K562 (cell line): ENCODE measurements around the gene BAZ2A. TPM values are rescaled to one million over a fixed set of nuclear protein-coding genes. Genes with fewer than 3 reads are reported as not detected.
A peak's percentile ranks its signal among the peaks of the same experiment; 100 is the strongest.

ENCODE experiments used
- CAMTA2 ChIP-seq: fragments of 250-450 bp; sonication (Bioruptor Pico); conservative IDR thresholded peaks from 2 replicates; pipeline ENCODE4 v1.5.1; 2022
- CEBPG ChIP-seq, 3 experiments: fragments of 200-800 bp in 1 of 3; sonication (Bioruptor generic) in 1 of 3; sonication (generic) in 1 of 3; formaldehyde crosslinking in 1 of 3; IDR thresholded peaks in 2 of 3; conservative IDR thresholded peaks in 1 of 3; 2 replicates each; pipeline versions ENCODE4 v1.6.1 to v1.8.0; 2016 to 2022; ENCODE audit warnings: missing compliant biosample characterization in 2 of 3, missing genetic modification characterization in 2 of 3, mild to moderate bottlenecking in 1 of 3, missing genetic modification reagents in 1 of 3
- CHCHD3 ChIP-seq: fragments of 250-450 bp; sonication (Bioruptor Pico); IDR thresholded peaks from 2 replicates; pipeline ENCODE4 v2.1.2; 2022; ENCODE audit warnings: mild to moderate bottlenecking
- DPF2 ChIP-seq: fragments of 450-650 bp; IDR thresholded peaks from 2 replicates; pipeline ENCODE4 v1.6.1; 2016
- ETV1 ChIP-seq: fragments of 450-650 bp; conservative IDR thresholded peaks from 2 replicates; pipeline ENCODE4 v1.6.1; 2016; ENCODE audit warnings: missing genetic modification characterization, control low read depth, low read depth, missing compliant biosample characterization
- EZH2 ChIP-seq: IDR thresholded peaks from 2 replicates; pipeline ENCODE4 v1.6.1; 2012; ENCODE audit warnings: low read depth, mild to moderate bottlenecking, inconsistent platforms, low read length, borderline replicate concordance
- HDAC3 ChIP-seq: fragments of 450-650 bp; IDR thresholded peaks from 2 replicates; pipeline ENCODE4 v1.6.1; 2018; ENCODE audit warnings: borderline replicate concordance, mild to moderate bottlenecking, moderate library complexity; ENCODE audit not compliant: partially characterized antibody
- HIVEP1 ChIP-seq: fragments of 250-450 bp; sonication (Bioruptor Pico); IDR thresholded peaks from 2 replicates; pipeline ENCODE4 v1.4.0; 2020; ENCODE audit warnings: mild to moderate bottlenecking
- HNRNPUL1 ChIP-seq: fragments of 200-400 bp; formaldehyde crosslinking; IDR thresholded peaks from 2 replicates; pipeline ENCODE4 v1.6.1; 2017; ENCODE audit warnings: low read length
- KAT7 ChIP-seq: sonication (generic); formaldehyde crosslinking; IDR thresholded peaks from 2 replicates; pipeline ENCODE4 v1.8.0; 2022; ENCODE audit warnings: missing genetic modification reagents, mild to moderate bottlenecking, borderline replicate concordance
- RCOR1 ChIP-seq, 2 experiments: IDR thresholded peaks; 2 replicates each; pipeline ENCODE4 v1.6.1; 2012; ENCODE audit warnings: low read depth in 2 of 2, low read length in 2 of 2, borderline replicate concordance in 1 of 2, improper control_type of control experiment in 1 of 2
- RHOXF2B ChIP-seq: fragments of 250-450 bp; sonication (Bioruptor Pico); conservative IDR thresholded peaks from 2 replicates; pipeline ENCODE4 v1.5.1; 2021
- SAFB2 ChIP-seq: fragments of 200-400 bp; formaldehyde crosslinking; IDR thresholded peaks from 2 replicates; pipeline ENCODE4 v1.6.1; 2018; ENCODE audit warnings: borderline replicate concordance, low read length, low read depth, moderate library complexity; ENCODE audit not compliant: severe bottlenecking
- SMARCB1 ChIP-seq: IDR thresholded peaks from 2 replicates; pipeline ENCODE4 v1.6.1; 2011; ENCODE audit warnings: improper control_type of control experiment, low read depth; ENCODE audit not compliant: insufficient read length
- SP1 ChIP-seq: sonication (generic); formaldehyde crosslinking; IDR thresholded peaks from 2 replicates; pipeline ENCODE4 v1.8.1; 2022; ENCODE audit warnings: mild to moderate bottlenecking, missing genetic modification reagents
- TSHZ1 ChIP-seq: fragments of 250-450 bp; sonication (Bioruptor Pico); IDR thresholded peaks from 2 replicates; pipeline ENCODE4 v1.4.0; 2020; ENCODE audit warnings: mild to moderate bottlenecking, moderate library complexity
- USF2 ChIP-seq: sonication (generic); formaldehyde crosslinking; IDR thresholded peaks from 2 replicates; pipeline ENCODE4 v1.5.0; 2020; ENCODE audit warnings: missing genetic modification reagents
- ZFP36 ChIP-seq: fragments of 150-350 bp; IDR thresholded peaks from 2 replicates; pipeline ENCODE4 v1.6.1; 2018; ENCODE audit warnings: low read length, low read depth; ENCODE audit not compliant: partially characterized antibody
- ZNF174 ChIP-seq: fragments of 250-450 bp; sonication (Bioruptor Pico); IDR thresholded peaks from 2 replicates; pipeline ENCODE4 v1.4.0; 2020; ENCODE audit warnings: mild to moderate bottlenecking
- ZNF197 ChIP-seq: fragments of 200-800 bp; sonication (Bioruptor generic); IDR thresholded peaks from 2 replicates; pipeline ENCODE4 v1.6.1; 2016; ENCODE audit warnings: low read depth, missing genetic modification characterization, missing compliant biosample characterization
- ZNF436 ChIP-seq: fragments of 250-450, 450-650 bp; sonication (Bioruptor Pico); formaldehyde crosslinking; IDR thresholded peaks from 2 replicates; pipeline ENCODE4 v1.7.0; 2020; ENCODE audit warnings: mild to moderate bottlenecking
- ZNF551 ChIP-seq: fragments of 250-450 bp; sonication (Bioruptor Pico); IDR thresholded peaks from 2 replicates; pipeline ENCODE4 v1.5.0; 2021; ENCODE audit warnings: mild to moderate bottlenecking, moderate library complexity
- ZNF589 ChIP-seq: fragments of 200-800 bp; sonication (Bioruptor generic); IDR thresholded peaks from 2 replicates; pipeline ENCODE4 v1.6.1; 2016; ENCODE audit warnings: low read depth, missing genetic modification characterization, missing compliant biosample characterization
- ZNF780A ChIP-seq: fragments of 250-450 bp; sonication (Bioruptor Pico); IDR thresholded peaks from 2 replicates; pipeline ENCODE4 v1.5.0; 2021; ENCODE audit warnings: mild to moderate bottlenecking
- ZSCAN29 ChIP-seq: fragments of 450-650 bp; IDR thresholded peaks from 2 replicates; pipeline ENCODE4 v1.6.1; 2017
- polyA plus RNA-seq, 8 experiments: library from polyadenylated mRNA; depleted of rRNA in 4 of 8; stranded (reverse) in 5 of 8; unstranded in 3 of 8; fragments of >200 nt; fragmentation: Nextera tagmentation in 2 of 8; fragmentation: Illumina TruSeq in 1 of 8; extraction: Ambion mirVana in 2 of 8; extraction: Trizol in 1 of 8; gene quantifications; 2 replicates each; pipeline versions ENCODE4 v1.2.1 to v1.2.3, GENCODE V29; 2011 to 2014; ENCODE audit warnings: inconsistent platforms in 1 of 8, missing spikeins in 1 of 8
- total RNA-seq, 7 experiments: library from RNA; depleted of rRNA in 6 of 7; stranded (reverse); fragments of >200 nt in 6 of 7; fragmentation: Illumina TruSeq in 2 of 7; extraction: Trizol in 2 of 7; gene quantifications; 2 replicates each; pipeline versions ENCODE4 v1.2.1 to v1.2.3, GENCODE V29; 2011 to 2021; ENCODE audit warnings: low replicate concordance in 1 of 7

Gene BAZ2A
- total and polyA plus RNA-seq, 9 of the 15 experiments (the other 6 are each of a cell fraction or from before 2014, with no cell fraction given), result 4.5 to 86.4 (median 26.2) TPM

- TF ChIP-seq TSHZ1 (CRISPR knock-in tag), result no peak
- TF ChIP-seq ETV1 (tag), result no peak
- TF ChIP-seq EZH2, result no peak
- no peak for TF ChIP-seq USF2 (CRISPR knock-in tag)
- no peak for TF ChIP-seq HIVEP1 (CRISPR knock-in tag)
- TF ChIP-seq ZNF197, result no peak
- TF ChIP-seq ZFP36, result peak; percentile 27
- TF ChIP-seq DPF2, result no peak
- TF ChIP-seq CEBPG (CRISPR knock-in tag; IDR thresholded peaks at IDR 0.05), result no peak
- no peak for TF ChIP-seq CEBPG (tag; conservative IDR thresholded peaks at IDR 0.05 in 1 of 2, IDR thresholded peaks at IDR 0.05 in 1 of 2)
- no peak for TF ChIP-seq ZNF780A (CRISPR knock-in tag)
- no peak for TF ChIP-seq ZNF551
- TF ChIP-seq HNRNPUL1, result no peak
- peak in 1 of 2 experiments; percentile 63; a peak in 2 of 4 replicates for TF ChIP-seq RCOR1 (IDR thresholded peaks at IDR 0.05; ENCODE audit: borderline replicate concordance in 1 of 2, low read depth in 2 of 2, low read length in 2 of 2)
- TF ChIP-seq HDAC3, result no peak
- no peak for TF ChIP-seq ZNF436
- TF ChIP-seq RHOXF2B, result no peak
- TF ChIP-seq ZNF589, result no peak
- no peak for TF ChIP-seq CHCHD3 (CRISPR knock-in tag)
- no peak for TF ChIP-seq CAMTA2 (CRISPR knock-in tag)
- peak; percentile 84; the same call in 1 of the 2 replicates for TF ChIP-seq KAT7
- no peak for TF ChIP-seq SMARCB1
- 0 out of 2 replicates have a peak, but pooled peaks have one; percentile 21 for TF ChIP-seq SP1 (CRISPR knock-in tag)
- no peak for TF ChIP-seq SAFB2
- no peak for TF ChIP-seq ZSCAN29
- no peak for TF ChIP-seq ZNF174 (CRISPR knock-in tag)
Observed at GRCh38 chr12:56634837-56635791, 5.0 kb upstream of the BAZ2A start (continued).
